HepG2 (cell line): ENCODE data around the gene RRP36. TPM values are rescaled to one million over a fixed set of nuclear protein-coding genes. Genes with fewer than 3 reads are reported as not detected.

Source experiments
- CBX5 ChIP-seq: sonication (generic); formaldehyde crosslinking; IDR thresholded peaks from 2 replicates; pipeline ENCODE4 v1.4.0; 2020; ENCODE audit warnings: missing genetic modification reagents, borderline replicate concordance
- FOXP1 ChIP-seq, 2 experiments: fragments of 450-650 bp in 1 of 2; IDR thresholded peaks; 2 replicates each; pipeline ENCODE4 v1.6.1; 2017 to 2018; ENCODE audit warnings: antibody characterized with exemption in 1 of 2
- FOXP4 ChIP-seq: sonication (generic); formaldehyde crosslinking; IDR thresholded peaks from 2 replicates; pipeline ENCODE4 v1.4.0; 2020; ENCODE audit warnings: missing genetic modification reagents
- GRHL1 ChIP-seq: sonication (generic); formaldehyde crosslinking; conservative IDR thresholded peaks from 2 replicates; pipeline ENCODE4 v1.8.0; 2022; ENCODE audit warnings: missing genetic modification reagents
- IRF2 ChIP-seq: IDR thresholded peaks from 2 replicates; pipeline ENCODE4 v1.6.1; 2018; ENCODE audit warnings: missing genetic modification reagents, missing compliant biosample characterization
- REST ChIP-seq, 2 experiments: IDR thresholded peaks; 2 replicates each; pipeline ENCODE4 v1.6.1; 2011 to 2012; ENCODE audit warnings: low read length in 2 of 2, borderline replicate concordance in 1 of 2, low read depth in 1 of 2, mild to moderate bottlenecking in 1 of 2, moderate library complexity in 1 of 2
- RFX3 ChIP-seq: IDR thresholded peaks from 2 replicates; pipeline ENCODE4 v1.6.1; 2016; ENCODE audit warnings: missing biosample characterization, missing genetic modification reagents
- SNAI1 ChIP-seq: sonication (generic); formaldehyde crosslinking; IDR thresholded peaks from 2 replicates; pipeline ENCODE4 v1.5.0; 2020; ENCODE audit warnings: mild to moderate bottlenecking, missing genetic modification reagents, borderline replicate concordance
- ZBTB26 ChIP-seq: IDR thresholded peaks from 2 replicates; pipeline ENCODE4 v1.6.1; 2016; ENCODE audit warnings: missing compliant biosample characterization, missing genetic modification reagents, borderline replicate concordance
- ZNF292 ChIP-seq: sonication (generic); formaldehyde crosslinking; IDR thresholded peaks from 2 replicates; pipeline ENCODE4 v1.8.1; 2022; ENCODE audit warnings: mild to moderate bottlenecking, low read depth, missing genetic modification reagents, borderline replicate concordance
- ZNF501 ChIP-seq: sonication (generic); formaldehyde crosslinking; IDR thresholded peaks from 2 replicates; pipeline ENCODE4 v1.5.1; 2020; ENCODE audit warnings: mild to moderate bottlenecking, moderate library complexity, missing genetic modification reagents
- ZNF687 ChIP-seq: sonication (generic); formaldehyde crosslinking; IDR thresholded peaks from 2 replicates; pipeline ENCODE4 v1.5.1; 2020; ENCODE audit warnings: mild to moderate bottlenecking, missing genetic modification reagents, moderate library complexity
- ZNF781 ChIP-seq: sonication (generic); formaldehyde crosslinking; IDR thresholded peaks from 2 replicates; pipeline ENCODE4 v1.5.1; 2020; ENCODE audit warnings: borderline replicate concordance, mild to moderate bottlenecking, missing genetic modification reagents; ENCODE audit errors: not compliant biosample characterization
- polyA plus RNA-seq, 8 experiments: library from polyadenylated mRNA; depleted of rRNA in 3 of 8; stranded (reverse) in 7 of 8; unstranded in 1 of 8; fragments of >200 nt; fragmentation: Illumina TruSeq in 4 of 8; extraction: Trizol in 4 of 8; gene quantifications; 2 replicates each; pipeline versions ENCODE4 v1.2.1 to v1.2.3, GENCODE V29; 2011 to 2016; ENCODE audit warnings: low read depth in 4 of 8, missing spikeins in 1 of 8, mixed read lengths in 1 of 8; ENCODE audit not compliant: insufficient read depth in 1 of 8
- total RNA-seq, 5 experiments: library from RNA; depleted of rRNA; stranded (reverse); fragments of >200 nt; fragmentation: Illumina TruSeq; extraction: Trizol; gene quantifications; 2 replicates each; pipeline ENCODE4 v1.2.3, GENCODE V29; 2016; ENCODE audit warnings: low read depth in 1 of 5

Gene RRP36
- total and polyA plus RNA-seq, 2 of the 13 experiments (the other 11 are each of a cell fraction or from before 2014, with no cell fraction given): 29.5 to 144 TPM

GRCh38 chr6:43053545-43054205 lies 32.3 kb downstream of the RRP36 start, which contains the start of gene CUL7 (continued):
- TF ChIP-seq SNAI1 (CRISPR knock-in tag): peak; percentile 84; the same call in 1 of the 2 replicates
- no peak for TF ChIP-seq FOXP1 (IDR thresholded peaks at IDR 0.05)
- peak; percentile 60 for TF ChIP-seq FOXP1 (CRISPR knock-in tag; IDR thresholded peaks at IDR 0.05)
- peak in 1 of 2 experiments; percentile 63; a peak in 1 of 4 replicates for TF ChIP-seq REST (IDR thresholded peaks at IDR 0.05; ENCODE audit: borderline replicate concordance in 1 of 2, low read depth in 1 of 2, low read length in 2 of 2)
- TF ChIP-seq IRF2 (CRISPR knock-in tag): peak; percentile 96
- TF ChIP-seq ZNF687 (CRISPR knock-in tag): peak; percentile 94
- TF ChIP-seq RFX3 (CRISPR knock-in tag): peak; percentile 53
- peak; percentile 82 for TF ChIP-seq ZNF781 (CRISPR knock-in tag)
- TF ChIP-seq ZBTB26 (CRISPR knock-in tag): peak; percentile 90
- TF ChIP-seq FOXP4 (CRISPR knock-in tag): peak; percentile 79
- TF ChIP-seq CBX5: peak; percentile 84; the same call in 1 of the 2 replicates
- TF ChIP-seq ZNF292 (CRISPR knock-in tag): 0 out of 2 replicates have a peak, but pooled peaks have one; percentile 45
- peak; percentile 94 for TF ChIP-seq ZNF501 (CRISPR knock-in tag)
- TF ChIP-seq GRHL1 (CRISPR knock-in tag): no peak
